Stimulated activated CD4-positive, alpha-beta T cell treated with anti-CD3 and anti-CD28 coated beads, Interleukin-15, amount 100 ng/mL, for 48 hours (primary cell): ENCODE results near the gene SLC35A4.
"Not testable (repeated sequence)": the region's sequence is repeated elsewhere in the genome, so short reads cannot be mapped to it uniquely, and the experiment has no call there.

Experiments used
- DNase-seq, 2 donors: peaks; one replicate each; pipeline ENCODE4 v3.0.0-alpha.2; 2020; ENCODE audit warnings: low read depth in 2 of 2

The SLC35A4 gene

DNA sequence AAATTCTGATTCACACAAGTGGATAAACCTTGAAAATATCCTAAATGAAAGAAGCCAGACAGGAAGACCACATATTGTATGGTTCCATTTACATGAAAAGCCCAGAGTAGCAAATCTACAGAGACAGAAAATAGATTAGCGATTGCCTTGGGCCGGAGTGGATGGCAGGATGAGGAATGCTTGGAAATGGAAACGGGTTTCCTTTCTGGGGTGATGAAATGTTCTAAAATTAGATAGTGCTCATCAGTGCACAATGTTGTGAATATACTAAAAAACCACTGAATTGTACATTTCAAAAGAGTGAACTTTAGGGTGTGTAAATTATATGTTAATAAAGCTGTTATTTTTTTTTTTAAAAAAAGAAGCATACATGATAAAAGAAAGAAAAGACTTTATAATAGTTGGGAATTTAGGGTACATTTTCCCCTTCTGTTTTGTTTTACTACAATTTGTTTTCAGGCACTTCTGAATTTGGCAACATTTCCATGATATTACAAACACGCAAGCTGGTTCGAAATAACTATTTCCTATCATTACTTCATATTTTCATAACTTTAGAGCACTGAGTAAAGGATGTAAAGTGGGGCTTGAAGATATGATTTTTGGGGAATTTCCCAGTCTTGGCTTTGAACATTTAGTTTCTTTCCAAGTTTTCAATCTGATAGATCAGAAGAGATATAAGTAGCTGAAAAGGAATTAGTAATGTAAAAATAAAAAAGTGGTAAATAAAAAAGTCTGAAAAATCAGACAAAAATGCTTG lies 23.9 kb downstream of the SLC35A4 start:
- no peak for DNase-seq

DNA sequence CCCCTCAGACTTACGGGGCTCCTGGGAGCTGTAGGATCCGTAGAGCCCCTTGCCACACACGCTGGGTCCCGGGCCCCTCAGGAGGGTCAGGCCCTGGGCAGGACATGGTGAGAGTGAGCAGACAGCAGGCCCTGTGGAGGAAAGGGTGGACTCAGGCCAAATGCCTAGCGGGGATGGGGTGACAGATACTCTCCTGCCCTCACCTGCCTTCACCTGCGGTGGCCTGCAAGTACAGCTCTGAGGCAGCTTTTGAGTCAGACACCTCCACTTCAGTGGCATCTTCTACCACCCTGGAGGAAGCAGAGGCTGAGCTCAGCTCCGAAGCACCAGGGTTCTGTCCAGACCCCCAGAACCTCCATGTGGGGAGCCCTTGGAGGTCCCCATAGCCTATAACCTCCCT lies 26.2 kb downstream of the SLC35A4 start:
- DNase-seq, result no peak

DNA sequence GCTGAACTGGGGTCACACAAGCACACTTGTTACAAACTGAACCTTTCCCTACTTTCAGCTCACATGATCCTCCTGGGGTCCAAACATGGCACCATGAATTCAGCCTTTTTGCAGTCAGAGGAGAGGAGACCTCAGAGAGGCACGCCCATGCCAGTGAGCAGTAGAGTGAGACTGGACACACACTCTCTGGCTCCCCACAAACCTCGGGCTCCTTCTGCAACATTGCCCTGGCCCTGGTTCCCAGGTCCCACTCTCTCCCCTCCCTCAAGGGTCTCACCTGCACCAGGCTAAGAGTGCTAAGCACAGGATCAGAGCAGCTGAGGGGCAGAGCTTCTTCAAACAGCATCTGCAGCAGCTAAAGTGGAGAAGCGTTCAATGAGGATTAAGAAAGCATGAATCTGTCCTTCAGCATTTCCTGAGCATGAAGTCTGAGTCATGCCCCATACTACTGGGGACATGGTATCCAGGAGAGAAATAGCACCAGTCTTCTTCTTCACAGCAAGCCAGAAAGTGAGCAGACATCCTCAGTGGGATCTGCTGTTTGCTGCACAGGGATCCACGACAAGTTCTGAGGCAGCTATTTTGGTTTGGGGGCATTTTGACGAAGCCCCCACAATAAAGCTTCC lies 27.2 kb downstream of the SLC35A4 start:
- DNase-seq, result no peak

- DNase-seq, result not testable (repeated sequence)
These were observed 28.4 kb downstream of the SLC35A4 start for GRCh38 chr5:140593070-140593469.

DNA sequence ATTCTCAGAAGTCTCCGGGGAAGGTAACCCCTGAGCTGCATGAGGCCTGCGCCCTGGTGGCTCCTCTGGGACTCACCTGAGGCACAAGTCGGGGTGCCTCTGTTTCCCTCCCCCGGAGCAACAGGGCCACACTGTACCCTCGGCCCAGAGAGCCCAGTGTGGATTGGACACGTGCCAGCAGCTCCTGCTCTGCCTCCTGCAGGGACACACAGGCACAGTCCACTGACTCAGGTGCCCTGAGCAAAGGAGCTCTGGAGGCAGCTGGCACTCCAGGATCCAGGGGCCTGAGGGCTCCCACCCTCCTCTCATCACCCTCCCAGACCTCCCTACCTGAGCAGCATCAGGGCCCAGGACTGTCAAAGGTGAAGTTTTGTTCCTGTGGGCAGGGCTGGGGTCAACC lies 29.5 kb downstream of the SLC35A4 start:
- no peak for DNase-seq

DNA sequence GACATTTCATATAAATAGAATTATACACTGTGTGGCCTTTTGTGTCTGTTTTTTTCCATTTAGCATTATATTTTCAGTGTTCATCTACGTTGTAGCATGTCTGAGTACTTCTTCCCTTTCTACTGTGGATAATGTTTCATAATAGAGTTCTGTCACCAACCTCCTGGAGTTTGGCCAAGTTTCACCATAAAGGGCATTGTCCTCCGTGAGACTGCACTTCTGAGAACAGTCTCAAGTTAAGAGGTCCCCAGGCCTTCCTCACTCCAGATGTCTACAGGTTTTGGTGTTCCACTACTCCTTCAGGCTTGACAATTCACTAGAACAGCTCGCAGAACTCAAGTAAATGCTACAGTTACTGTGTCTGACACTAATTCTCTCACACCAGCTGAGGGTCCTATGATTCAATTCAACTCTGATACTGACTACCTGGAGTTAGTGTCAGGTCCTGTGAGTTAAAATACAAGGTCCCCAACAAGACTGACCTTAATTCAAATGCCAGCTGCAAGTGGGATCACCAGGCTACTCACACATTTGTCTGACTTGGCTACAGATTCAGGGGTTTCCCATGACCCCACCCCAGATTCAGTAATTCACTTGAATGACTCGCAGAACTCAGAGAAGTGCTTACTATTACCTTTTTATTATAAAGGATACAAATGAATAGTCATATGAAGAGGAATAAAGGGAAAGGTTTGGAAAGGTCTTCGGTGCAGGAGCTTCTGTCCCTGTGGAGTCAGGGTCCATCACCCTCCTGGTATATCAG lies 31.1 kb downstream of the SLC35A4 start:
- DNase-seq, result no peak

DNA sequence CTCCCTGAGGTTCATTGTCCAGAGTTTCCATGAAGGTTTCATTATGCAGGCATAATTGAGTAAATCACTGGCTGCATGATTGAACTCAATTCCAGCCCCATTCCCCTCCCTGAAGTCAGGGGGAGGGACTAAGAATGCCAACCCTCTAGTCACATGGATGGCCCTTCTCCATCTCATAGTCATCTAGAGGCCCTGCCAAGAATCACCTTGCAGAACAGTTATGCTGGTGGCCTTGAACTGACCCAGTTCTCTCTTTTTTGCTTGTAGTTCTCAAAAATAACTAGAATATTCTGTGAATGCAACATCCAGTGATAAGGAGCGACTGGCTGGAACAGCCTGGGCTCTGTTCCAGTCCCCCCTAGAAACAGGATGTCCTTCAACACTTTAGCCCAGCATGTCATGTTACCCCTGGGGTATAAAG lies 31.7 kb downstream of the SLC35A4 start:
- DNase-seq, result no peak

- no peak for DNase-seq
These were observed 34.2 kb downstream of the SLC35A4 start for GRCh38 chr5:140598836-140599235.

- DNase-seq, result no peak
These were observed 35.5 kb downstream of the SLC35A4 start for GRCh38 chr5:140600096-140600495.

- DNase-seq, result no peak
These were observed 37.5 kb downstream of the SLC35A4 start for GRCh38 chr5:140602147-140602546.

GRCh38 chr5:140603446-140603698 lies 38.7 kb downstream of the SLC35A4 start:
- not testable (repeated sequence) for DNase-seq

DNA sequence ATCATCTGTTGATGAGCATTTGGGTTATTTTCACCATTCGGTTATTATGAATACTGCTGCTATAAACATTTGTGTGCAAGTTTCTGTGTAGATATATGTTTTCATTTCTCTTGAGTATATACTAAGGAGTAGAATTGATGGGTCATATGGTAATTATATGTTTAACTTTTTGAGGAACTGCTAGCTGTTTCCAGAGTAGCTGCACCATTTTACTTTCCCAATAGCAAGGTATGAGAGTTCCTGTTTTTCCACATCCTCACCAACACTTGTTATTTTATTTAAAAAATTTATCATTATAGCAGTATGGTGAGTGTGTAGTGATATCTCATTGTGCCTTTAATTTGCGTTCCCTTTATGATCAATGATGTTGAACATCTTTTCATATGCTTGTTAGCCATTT lies 39.1 kb downstream of the SLC35A4 start:
- no peak for DNase-seq

- DNase-seq, result no peak
These were observed 41.3 kb downstream of the SLC35A4 start for GRCh38 chr5:140605879-140606278.

GRCh38 chr5:140607031-140607430 lies 42.4 kb downstream of the SLC35A4 start:
- no peak for DNase-seq

DNA sequence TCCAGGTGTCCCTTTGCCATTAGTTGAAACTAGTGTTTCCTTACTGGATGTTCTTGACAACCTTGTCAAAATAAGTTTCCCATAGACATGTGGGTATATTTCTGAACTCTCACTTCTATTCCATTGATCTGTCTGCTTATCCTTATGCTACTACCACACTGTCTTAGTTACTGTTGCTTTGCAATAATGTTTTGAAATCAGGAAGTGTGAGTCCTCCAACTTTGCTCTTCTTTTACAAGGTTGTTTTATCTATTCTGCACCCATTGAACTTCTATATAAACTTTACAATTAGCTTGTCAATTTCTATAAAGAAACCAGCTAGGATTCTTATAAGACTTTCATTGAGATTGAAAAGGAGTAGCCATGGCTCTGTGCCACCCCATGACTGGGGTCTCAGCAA lies 44.1 kb downstream of the SLC35A4 start:
- no peak for DNase-seq

DNA sequence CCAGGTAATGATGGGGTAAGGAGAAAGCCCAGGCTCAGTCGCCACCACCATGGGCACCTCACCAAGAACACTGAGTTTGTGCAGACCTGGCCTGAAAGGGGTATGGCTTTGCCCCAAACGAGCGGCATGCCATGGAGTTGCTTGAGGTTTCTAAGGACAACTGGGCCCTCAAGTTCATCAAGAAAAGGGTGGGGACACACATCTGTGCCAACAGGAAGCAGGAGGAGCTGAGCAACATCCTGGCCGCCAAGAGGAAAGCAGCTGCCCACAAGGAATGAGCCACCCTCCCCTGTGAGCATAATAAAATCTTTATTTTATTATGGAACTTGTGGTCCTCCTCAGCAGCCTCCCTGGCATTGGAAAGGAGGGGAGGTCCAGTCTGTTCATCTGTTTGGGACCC lies 44.5 kb downstream of the SLC35A4 start:
- DNase-seq, result no peak

GRCh38 chr5:140611020-140611521 lies 46.4 kb downstream of the SLC35A4 start:
- DNase-seq, result no peak
